Stimulated activated CD8-positive, alpha-beta memory T cell treated with anti-CD3 and anti-CD28 coated beads, Interleukin-15, amount 100 ng/mL, for 48 hours (primary cell): ENCODE measurements around the gene HACD1.

ENCODE experiments used
- DNase-seq, 2 donors: peaks; one replicate each; pipeline ENCODE4 v3.0.0-alpha.2; 2020; ENCODE audit warnings: low read depth in 2 of 2

Gene HACD1, protein sequence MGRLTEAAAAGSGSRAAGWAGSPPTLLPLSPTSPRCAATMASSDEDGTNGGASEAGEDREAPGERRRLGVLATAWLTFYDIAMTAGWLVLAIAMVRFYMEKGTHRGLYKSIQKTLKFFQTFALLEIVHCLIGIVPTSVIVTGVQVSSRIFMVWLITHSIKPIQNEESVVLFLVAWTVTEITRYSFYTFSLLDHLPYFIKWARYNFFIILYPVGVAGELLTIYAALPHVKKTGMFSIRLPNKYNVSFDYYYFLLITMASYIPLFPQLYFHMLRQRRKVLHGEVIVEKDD

DNA sequence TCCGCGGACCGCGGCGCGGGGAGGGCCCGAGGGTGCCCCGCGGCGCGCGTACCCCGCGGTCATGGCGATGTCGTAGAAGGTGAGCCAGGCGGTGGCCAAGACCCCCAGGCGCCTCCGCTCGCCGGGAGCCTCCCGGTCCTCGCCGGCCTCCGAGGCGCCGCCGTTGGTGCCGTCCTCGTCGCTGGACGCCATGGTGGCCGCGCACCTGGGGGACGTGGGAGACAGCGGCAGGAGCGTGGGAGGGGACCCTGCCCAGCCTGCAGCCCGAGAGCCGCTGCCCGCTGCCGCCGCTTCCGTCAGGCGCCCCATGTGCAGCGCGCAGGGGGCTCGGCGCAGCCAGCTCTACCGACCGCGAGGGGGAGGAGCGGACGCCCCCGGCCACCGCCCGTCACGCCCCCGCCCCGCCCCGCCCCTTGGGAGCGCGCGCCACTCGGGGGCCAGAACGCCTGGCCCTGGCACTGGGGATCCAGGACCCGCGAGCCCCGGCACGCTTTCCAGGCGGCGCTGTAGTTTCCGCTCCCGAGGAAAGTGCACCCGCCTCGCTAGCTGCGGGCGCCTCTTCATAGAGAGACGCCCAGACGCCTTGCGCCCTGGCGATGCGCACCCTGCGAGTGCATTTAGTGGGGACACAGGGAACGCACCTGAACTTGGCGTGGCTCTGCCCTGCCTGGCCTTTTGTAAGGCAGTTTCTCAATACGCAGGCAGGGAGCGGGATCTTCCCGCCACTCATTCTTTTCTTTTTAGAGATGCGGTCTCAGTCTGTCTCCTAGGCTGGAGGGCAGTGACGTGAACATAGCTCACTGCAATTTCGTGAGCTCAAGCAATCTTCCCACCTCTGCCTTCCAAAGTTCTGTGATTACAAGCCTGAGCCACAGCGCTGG is at the start of gene HACD1:
Gene HACD1, minus strand, starts transcription at position 344 of the 881 bp plus-strand sequence. Its CDS starts 35 bp downstream, at position 309.
- DNase-seq: peak; percentile 37 to 47

DNA sequence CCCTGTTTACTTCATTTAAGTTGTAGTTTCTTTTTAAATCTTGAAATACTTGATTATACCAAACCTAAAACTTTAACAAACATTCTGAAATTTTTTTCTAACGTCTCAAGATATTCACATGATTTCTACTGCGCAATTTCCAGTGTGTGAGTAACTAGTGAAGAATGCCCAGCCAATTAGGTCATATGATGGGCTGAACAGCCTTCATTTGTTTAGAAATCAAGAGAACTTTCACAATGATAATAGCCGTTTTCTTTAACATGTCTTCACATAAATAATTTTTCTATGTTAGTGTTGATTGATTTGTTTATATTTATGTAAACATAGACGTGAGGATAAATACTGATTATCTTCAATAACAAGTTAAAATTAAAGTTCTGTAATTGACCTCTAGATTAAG is 48.6 kb upstream of the HACD1 start:
- DNase-seq: no peak

DNA sequence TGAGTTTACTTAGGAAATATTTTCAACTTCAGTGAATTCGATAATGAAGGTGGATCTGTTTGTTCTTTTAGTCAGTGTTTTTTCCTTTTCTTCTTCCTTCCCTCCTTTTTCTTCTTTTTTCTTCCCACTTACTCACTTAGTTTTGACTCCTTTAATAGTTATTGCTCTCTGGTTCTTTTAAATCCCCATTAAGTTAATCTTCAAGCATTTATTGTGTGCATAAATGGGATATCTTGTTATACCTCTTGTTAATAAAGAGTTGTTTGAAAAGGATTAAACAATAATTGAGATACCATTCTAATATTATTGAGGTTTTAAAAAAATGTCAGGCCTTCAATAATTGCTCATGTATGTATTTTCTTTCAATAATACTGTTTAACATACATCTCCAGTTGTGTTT is 46.3 kb upstream of the HACD1 start:
- DNase-seq: no peak

DNA sequence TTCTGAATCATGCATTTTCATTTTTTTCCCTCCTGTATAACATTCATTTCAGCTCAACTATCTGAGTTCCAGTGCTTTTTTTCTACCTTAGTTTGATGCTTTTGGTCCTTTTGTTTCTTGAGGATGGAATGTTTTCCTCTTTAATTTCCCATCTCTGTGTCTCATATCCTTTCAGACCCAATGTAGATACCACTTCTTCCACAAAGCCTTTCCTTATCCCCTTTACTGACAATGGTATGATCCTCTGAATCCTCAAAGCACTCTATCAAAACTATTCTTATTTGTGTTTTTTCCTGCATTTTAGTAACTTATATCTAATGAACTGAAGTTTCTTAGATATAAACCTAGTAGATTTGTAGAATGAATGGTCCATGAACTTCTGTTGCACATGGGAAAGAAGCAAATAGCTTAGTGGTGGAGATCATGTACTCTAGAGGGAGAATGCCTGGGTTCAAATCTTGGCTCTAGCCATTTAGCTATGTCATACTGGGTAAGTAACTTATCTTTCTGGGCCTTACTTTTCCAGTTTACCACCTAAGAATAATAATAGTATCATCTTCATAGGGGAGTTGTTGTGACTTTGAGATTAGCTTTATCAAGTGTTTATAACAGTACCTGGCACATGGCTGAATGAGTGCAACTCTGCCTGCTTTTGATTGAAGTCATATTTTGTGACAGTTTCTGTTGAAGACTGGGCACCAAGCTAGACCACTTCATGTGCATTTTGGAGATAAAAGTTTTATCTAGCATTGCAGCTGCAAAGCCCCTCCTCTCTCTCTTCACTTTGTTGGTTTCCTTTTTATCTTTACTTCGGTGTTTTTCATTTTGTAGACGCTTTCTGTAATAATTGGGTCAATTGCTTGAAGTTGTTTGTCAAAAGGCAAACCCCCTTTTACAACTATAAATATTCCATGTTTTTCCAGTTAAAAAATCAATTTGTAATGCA is 45.3 kb upstream of the HACD1 start:
- no peak for DNase-seq

DNA sequence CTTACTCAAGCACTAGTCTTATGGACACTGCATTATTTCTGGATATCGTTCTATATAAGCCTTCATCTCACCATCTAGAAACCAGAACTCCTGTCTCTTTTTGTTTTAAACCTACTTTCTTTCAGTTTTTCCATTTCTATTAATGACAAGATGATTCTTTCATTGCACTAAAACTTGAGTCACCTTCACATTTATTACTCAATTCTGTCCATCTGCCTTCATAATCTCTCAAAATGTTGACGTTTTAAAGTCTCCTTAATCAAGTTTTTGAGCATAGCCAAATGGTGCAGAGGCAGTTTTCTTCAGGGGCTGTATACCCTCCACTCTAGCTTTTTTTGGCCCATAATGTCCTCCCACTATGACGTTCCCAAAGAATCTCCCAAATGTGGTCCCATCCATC is 44.3 kb upstream of the HACD1 start:
- no peak for DNase-seq

DNA sequence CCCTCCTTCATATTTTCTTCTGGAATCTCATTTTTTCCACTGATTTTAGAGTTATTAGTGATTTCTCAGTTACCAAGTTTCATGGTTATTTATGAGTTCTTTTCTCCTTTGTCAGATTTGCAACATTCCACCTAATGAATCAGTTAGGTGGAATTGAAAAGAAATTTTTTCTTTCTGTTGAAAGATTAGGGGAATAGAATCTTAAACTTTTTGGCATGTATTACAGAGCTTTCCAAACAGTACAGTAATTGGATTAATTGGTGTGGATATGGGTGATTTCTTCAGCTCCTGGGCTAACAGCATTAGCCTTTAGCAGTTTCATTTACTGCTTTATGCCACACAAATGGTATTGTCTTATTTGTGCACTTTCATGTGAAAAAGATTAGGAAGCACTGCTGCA is 43.7 kb upstream of the HACD1 start:
- no peak for DNase-seq

DNA sequence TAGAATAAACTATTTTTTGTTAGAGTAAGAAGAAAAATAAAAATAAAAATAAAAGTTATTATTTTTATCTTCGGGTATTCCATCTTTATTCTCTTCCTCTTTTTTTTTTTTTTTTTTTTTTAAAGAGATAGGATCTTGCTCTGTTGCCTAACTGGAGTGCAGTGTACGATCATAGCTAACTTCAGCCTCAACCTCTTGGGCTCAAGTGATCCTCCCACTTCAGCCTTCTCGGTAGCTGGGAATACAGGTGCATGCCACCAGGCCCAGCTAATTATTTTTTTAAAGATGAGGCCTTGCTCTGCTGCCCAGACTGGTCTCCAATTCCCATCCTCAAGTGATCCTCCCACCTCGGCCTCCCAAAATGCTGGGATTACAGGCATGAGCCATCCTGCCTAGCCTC is 42.2 kb upstream of the HACD1 start:
- no peak for DNase-seq

DNA sequence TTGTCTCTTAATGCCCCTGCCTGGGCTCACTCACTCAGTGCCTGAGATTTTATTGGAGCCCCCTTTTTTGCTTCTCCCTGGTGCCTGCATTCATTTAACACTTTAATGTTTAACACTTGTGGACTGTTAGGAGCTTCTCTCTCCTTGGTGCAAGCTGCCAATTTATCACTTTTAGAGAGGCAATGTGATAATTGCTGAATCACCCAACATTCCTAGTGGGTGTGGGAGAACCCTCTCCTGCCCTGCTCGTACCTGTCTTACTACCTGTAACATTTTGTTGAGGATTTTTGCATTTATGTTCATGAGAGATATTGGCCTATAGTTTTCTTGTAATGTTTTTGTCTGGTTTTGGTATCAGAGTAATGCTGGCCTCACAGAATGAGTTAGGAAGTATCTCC is 39.9 kb upstream of the HACD1 start:
- DNase-seq: no peak

DNA sequence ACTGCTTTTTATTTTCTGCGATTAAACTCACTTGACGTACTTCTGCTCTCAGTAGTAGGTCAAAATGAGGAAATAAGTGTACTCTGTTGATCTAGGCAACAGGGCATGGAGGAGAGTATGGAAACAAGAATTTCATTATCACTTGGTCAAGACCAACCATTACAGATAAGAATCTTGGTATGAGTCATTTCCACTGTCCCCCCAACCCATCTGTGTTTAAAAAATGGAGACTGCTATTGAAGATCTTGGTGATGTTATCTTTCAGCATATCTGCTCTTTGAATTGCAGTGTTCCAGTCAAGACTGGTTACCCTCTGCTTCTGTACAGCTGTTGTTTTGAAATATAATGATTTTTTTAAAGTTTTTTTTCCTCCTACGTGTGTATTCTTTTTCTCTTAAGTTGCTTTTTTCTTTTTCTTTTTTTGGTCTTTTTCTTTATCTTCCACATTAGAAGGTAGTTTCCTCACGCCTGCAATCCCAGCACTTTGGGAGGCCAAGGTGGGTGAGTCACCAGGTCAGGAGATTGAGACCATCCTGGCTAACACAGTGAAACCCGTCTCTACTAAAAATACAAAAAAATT is 38.5 kb upstream of the HACD1 start:
- no peak for DNase-seq

DNA sequence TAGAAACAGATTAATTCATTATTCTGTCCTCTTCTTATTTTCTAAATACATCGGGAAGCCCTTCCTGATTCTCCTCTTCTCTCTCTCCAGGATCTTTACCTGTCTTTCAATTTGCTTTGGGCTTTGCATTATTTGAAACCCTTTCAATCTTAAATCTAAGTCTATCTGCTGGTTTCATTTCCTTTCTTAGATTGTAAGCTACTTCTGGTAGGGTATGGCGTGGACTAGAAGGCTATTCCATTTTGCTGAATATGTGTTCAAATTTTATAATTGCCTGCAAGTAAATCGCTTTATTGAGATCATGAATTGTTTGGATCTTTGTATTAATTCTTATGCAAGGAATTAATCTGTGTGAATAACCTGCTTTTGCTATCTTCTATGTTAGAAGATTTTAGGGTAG is 37.8 kb upstream of the HACD1 start:
- DNase-seq: no peak

DNA sequence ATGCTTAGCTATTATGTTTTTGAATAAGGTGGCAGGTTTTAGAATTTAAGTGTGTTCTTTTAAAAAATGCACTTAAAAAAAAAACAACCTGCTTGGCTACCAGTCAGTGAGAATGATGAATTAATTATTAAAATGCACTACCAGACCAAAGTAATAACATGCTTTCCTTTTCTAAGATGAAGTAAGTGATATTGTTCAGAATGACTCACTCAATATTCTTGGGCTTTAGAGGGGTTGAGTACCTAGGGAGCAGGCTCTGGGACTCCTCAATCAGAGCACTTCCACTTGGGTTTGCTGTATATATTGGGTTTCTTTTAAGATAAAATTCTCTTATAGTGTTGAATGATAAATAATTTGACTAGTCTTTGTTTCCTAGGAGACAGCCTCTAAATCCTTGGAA is 35.4 kb upstream of the HACD1 start:
- DNase-seq: no peak

DNA sequence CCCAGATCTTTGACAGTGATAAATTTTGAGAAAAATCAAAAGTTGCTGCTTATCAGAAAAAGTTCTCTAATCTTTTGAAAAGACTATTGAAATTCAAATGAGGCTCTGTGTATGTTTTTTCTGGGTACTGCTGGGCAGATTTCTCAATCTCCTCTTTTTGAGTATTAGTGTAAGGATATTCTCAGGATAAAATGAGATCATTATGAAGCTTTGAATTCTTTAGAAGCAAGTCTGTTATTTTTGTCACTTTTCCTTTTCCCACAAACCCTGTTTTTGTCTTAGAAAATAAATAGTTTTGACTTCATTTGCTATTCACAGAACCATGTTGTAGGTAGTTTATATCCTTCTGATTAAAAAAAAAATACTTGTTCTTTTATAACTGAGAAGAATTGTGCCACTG is 34.7 kb upstream of the HACD1 start:
- DNase-seq: no peak

DNA sequence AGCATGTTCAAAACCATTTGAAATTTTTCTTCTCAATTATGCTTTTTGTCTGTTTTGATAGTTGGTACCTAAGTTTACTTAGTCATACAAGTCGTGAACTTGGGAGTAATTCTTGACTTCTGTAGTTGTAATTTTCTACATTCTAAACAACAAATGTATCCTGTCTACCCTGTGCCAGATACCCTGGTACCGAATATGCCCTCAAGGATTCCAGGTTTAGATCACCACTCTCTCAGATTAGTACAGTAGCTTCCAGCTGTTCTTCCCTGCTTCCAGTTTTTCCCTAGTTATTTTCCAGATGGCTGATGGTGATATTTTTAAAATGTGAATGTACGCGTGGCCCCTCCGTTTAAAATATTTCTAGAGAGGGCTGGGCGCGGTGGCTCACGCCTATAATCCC is 33.2 kb upstream of the HACD1 start:
- DNase-seq: no peak

DNA sequence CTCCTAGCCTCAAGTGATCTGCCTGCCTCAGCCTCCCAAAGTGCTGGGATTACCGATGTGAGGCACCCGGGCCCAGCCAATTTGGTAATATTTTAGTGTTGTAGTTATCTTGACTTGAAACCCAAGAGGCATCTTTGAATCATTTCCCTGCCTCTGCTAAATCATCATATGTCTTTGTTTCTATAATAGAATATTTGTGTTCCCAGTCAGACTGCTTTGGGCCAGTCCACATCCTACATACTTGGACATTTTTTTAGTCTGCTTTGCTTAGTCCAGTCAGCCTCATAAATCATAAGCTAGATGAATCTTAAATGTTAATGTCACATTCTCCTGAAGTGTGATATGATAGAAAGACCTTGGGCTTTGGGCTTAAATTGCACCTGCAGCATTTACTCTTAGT is 32.7 kb upstream of the HACD1 start:
- no peak for DNase-seq

DNA sequence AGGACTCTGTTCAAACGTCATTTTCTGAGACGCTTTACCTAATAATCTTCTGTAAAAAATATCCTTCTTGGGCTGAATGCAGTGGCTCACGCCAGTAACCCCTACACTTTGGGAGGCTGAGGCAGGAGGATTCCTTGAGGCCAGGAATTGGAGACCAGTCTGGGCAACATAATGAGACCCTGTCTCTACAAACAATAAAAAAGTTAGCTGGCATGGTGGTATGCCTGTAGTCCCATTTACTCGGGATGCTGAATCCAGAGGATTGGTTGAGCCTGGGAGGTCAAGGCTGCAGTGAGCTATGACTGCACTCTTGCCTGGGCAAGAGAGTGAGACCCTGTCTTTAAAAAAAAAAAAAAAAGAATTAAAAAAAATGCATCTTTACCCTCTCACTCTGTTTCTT is 31.9 kb upstream of the HACD1 start:
- no peak for DNase-seq

DNA sequence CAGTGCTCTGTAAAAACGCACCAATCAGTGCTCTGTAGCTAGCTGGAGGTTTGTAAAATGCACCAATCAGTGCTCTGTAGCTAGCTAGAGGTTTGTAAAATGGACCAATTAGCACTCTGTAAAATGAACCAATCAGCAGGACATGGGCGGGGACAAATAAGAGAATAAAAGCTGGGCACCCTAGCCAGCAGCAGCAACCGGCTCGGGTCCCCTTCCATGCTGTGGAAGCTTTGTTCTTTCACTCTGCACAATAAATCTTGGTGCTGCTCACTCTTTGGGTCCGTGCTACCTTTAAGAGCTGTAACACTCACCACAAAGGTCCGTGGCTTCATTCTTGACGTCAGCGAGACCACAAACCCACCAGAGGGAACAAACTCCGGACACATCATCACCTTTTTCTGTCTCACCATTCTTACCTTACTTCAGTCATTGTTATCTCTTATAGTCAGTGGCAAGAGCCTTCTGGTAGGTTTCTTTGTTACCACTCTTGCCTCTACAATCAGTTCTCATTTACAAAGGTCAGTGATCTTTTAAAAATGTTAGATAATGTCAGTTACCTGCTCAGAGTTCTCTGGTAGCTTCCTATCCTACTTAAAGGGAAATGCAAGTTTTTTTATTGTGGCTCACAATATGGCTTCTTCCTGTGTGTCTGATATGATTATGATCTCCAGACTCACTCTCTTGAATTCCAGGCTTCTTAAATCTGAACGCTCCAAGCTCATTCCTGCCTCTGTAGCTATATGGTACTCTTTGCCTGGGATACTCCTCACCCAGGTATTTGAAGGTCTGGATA is 31.3 kb upstream of the HACD1 start:
- DNase-seq: peak; percentile 61 to 70

DNA sequence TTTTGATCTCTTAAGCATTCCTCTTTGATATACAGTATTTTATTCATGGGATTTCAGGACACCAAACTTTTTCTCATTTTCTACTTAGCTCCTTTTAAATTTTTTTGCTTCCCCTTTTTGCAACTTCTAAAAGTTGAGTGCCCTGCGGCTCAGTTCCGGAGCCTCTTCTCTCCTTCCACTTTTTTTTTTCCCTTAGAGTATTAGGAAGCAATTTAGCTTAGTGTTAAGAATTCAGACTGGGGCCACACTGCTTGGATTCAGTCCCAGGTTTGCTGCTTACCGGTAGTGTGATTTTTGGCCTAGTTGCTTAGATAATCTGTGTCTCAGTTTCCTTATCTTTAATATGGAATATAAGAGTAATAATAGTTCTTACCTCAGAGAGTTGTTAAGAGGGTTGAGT is 30.2 kb upstream of the HACD1 start:
- DNase-seq: no peak

DNA sequence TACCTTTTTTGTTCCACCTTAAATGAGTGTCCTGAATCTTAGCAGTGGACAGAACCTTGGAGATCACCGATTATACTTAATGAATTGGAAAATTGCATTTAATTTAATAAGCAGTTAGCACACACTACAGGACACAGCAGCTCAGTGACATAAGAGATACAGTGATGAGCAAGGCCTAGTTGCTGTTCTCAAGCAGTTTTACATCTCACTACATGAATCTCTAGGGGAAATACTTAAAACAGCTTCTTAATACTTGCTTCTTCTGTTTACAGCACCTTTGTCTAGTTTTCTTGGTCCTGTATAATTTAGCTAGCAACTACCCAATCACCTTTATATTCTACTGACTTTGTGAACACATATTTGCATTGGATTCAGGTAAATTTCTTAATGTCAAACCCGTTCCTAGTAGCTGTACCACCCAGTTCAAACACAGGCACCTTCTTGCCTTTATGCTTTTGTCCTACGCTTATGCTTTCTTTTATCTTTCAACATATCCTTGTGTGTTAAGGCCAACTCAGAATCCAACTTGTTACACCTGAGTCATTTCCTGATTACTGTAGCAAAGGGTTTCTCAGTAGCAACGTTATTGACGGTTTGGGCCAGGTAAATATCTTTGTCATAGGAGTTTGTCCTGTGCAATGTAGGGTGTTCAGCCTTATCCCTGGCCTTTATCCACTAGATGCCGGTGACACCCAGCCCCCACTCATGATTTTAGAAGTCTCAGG is 28.6 kb upstream of the HACD1 start:
- no peak for DNase-seq

DNA sequence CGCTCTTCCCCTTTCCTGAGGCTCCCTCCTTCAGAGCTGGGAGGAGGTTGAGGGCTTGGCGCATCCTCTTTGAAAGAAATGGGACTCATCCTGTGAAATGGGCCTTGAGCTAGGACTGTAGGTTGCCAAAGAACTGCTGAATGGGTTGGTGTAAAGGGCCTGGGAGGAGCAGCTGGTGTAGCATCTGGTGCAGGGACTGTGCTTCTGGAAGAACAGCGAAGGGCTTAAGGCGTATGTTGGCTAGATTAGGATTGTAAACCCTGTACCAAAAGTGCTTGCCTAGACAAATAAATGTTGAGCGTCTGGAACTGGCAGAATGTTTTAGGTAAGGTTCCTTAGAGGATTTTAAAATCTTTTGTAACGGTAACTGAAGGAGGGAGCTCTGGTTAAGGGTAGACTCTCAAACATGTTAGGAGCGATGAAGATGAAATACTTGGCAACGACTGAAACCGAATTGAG is 27.3 kb upstream of the HACD1 start:
- DNase-seq: no peak
